ENCODE measurements around the gene SFTA2.

GRCh38 chr6:30896541-30896940 lies 35.4 kb downstream of the SFTA2 start:
- TF ChIP-seq CTCF (IDR thresholded peaks at IDR 0.05; ENCODE audit: poor library complexity, severe bottlenecking) (no peak), REST (IDR thresholded peaks at IDR 0.05; ENCODE audit: borderline replicate concordance) (no peak), EP300 (conservative IDR thresholded peaks at IDR 0.05; ENCODE audit: poor library complexity, severe bottlenecking) (no peak), POLR2AphosphoS5 (IDR thresholded peaks at IDR 0.05) (no peak), EZH2 (IDR thresholded peaks at IDR 0.05; ENCODE audit: borderline replicate concordance, insufficient read depth, low read length, poor library complexity, severe bottlenecking) (no peak), TAF1 (IDR thresholded peaks at IDR 0.05; ENCODE audit: low read depth) (no peak), MXI1 (conservative IDR thresholded peaks at IDR 0.05; ENCODE audit: poor library complexity, severe bottlenecking) (no peak)
